RWPE2 (cell line): ENCODE measurements around the gene METTL16.
"Not testable (repeated sequence)": the region's sequence is repeated elsewhere in the genome, so short reads cannot be mapped to it uniquely, and the experiment has no call there.

ENCODE experiments used
- ATAC-seq: fragments of 200-7000 bp; cut with Tn5 transposase; 3 replicates; pipeline ENCODE4 v1.9.1; 2021; ENCODE audit warnings: low read depth
- DNase-seq: peaks from one replicate; pipeline ENCODE4 v3.0.0-alpha.2; 2020; ENCODE audit warnings: low spot score
- H3K27ac ChIP-seq: fragments of 450-650 bp; 2 replicates; pipeline ENCODE4 v1.5.1; 2017; ENCODE audit warnings: mild to moderate bottlenecking; ENCODE audit not compliant: poor library complexity, severe bottlenecking
- H3K27me3 ChIP-seq: fragments of 250-450 bp; sonication (Bioruptor Pico); 2 replicates; pipeline ENCODE4 v1.5.1; 2021; ENCODE audit warnings: mild to moderate bottlenecking, moderate library complexity; ENCODE audit not compliant: insufficient read depth, poor library complexity, severe bottlenecking
- H3K36me3 ChIP-seq: fragments of 250-450 bp; sonication (Bioruptor Pico); 2 replicates; pipeline ENCODE4 v1.5.1; 2020; ENCODE audit warnings: low read depth, mild to moderate bottlenecking, moderate library complexity
- H3K4me1 ChIP-seq: fragments of 250-450 bp; sonication (Bioruptor Pico); 2 replicates; pipeline ENCODE4 v1.5.1; 2021; ENCODE audit warnings: mild to moderate bottlenecking, moderate library complexity; ENCODE audit not compliant: insufficient read depth, poor library complexity, severe bottlenecking
- H3K4me3 ChIP-seq: fragments of 250-450 bp; sonication (Bioruptor Pico); 2 replicates; pipeline ENCODE4 v1.5.1; 2021; ENCODE audit warnings: mild to moderate bottlenecking, moderate library complexity; ENCODE audit not compliant: severe bottlenecking
- H3K9me3 ChIP-seq: fragments of 250-450 bp; sonication (Bioruptor Pico); 2 replicates; pipeline ENCODE4 v1.5.1; 2021; ENCODE audit warnings: mild to moderate bottlenecking, moderate library complexity; ENCODE audit not compliant: severe bottlenecking
- TF ChIP-seq, protein P1 (sequence below): fragments of 450-650 bp; IDR thresholded peaks from one replicate; pipeline ENCODE4 v1.5.1; 2017; ENCODE audit warnings: mild to moderate bottlenecking, moderate library complexity; ENCODE audit not compliant: poor library complexity, severe bottlenecking

Gene METTL16

DNA sequence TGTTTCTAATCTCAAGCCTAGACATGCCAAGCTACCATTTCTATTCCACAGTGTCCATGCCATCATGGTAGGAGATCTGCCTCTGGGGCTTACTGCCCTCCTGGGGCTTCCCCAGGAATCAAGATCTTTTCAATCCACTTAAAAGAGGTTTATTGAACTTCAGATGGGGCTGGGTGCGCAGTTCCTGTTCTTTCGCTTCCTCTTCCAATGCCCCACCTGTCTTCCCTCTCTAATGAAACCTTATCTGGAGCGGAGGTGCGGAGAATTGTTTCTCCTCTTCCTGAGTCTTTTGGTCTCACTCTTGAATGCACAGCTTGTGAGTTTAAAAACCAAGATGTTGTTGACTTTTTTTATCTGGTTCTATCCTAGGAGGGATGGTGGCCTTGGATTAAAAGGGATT lies 30.4 kb upstream of the METTL16 start:
- Histone ChIP-seq H3K4me1 (no peaks in the 10 kb centered on the region), H3K4me3 (no peak overlapping the region), H3K27me3 (no peaks in the 10 kb centered on the region), H3K9me3 (no peaks in the 10 kb centered on the region), H3K36me3 (no peaks in the 10 kb centered on the region), H3K27ac (no peak overlapping the region)
- no peak for ATAC-seq
- TF ChIP-seq, protein P1, sequence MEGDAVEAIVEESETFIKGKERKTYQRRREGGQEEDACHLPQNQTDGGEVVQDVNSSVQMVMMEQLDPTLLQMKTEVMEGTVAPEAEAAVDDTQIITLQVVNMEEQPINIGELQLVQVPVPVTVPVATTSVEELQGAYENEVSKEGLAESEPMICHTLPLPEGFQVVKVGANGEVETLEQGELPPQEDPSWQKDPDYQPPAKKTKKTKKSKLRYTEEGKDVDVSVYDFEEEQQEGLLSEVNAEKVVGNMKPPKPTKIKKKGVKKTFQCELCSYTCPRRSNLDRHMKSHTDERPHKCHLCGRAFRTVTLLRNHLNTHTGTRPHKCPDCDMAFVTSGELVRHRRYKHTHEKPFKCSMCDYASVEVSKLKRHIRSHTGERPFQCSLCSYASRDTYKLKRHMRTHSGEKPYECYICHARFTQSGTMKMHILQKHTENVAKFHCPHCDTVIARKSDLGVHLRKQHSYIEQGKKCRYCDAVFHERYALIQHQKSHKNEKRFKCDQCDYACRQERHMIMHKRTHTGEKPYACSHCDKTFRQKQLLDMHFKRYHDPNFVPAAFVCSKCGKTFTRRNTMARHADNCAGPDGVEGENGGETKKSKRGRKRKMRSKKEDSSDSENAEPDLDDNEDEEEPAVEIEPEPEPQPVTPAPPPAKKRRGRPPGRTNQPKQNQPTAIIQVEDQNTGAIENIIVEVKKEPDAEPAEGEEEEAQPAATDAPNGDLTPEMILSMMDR = no peak
- no peak for DNase-seq

DNA sequence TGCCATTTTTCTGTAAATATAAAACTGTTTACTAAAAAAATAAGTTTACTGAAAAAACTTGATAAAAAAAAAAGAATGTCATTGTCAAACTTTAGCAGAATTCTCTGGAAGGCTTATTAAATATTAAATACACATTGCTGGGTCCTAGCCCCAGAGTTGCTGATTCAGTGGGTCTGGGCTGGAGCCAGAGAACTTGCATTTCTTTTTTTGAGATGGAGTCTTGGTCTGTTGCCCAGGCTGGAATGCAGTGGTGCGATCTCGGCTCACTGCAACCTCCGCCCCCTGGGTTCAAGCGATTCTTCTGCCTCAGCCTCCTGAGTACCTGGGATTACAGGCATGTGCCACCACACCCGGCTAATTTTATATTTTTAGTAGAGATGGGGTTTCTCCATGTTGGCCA lies 25.9 kb upstream of the METTL16 start:
- not testable (repeated sequence) for DNase-seq, H3K4me1 ChIP-seq, H3K27me3 ChIP-seq, H3K9me3 ChIP-seq, H3K4me3 ChIP-seq, ATAC-seq, H3K27ac ChIP-seq, H3K36me3 ChIP-seq

DNA sequence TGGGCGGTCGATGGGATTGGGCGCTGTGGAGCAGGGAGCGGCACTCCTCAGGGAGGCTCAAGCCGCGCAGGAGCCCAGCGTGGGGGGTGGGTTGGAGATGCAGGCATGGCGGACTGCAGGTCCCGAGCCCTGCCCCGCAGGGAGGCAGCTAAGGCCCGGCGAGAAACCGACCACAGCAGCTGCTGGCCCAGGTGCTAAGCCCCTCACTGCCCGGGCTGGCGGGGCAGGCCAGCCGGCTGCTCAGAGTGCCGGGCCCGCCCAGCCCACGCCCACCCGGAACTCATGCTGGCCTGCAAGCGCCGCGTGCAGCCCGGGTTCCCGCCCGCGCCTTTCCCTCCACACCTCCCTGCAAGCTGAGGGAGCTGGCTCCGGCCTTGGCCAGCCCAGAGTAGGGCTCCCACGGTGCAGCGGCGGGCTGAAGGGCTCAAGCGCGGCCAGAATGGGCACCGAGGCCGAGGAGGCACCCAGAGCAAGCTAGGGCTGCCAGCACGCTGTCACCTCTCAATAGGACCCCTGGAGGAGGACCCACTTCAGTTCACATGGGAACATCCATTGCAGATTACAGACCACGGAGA lies 20.5 kb upstream of the METTL16 start:
- no peaks in the 10 kb centered on the region for H3K27me3 ChIP-seq
- no peak for DNase-seq
- TF ChIP-seq, protein P1 = no peak
- H3K27ac ChIP-seq = no peak overlapping the region
- H3K4me1 ChIP-seq = no peaks in the 10 kb centered on the region
- H3K9me3 ChIP-seq = no peaks in the 10 kb centered on the region
- H3K36me3 ChIP-seq = no peaks in the 10 kb centered on the region
- ATAC-seq = no peak
- no peak overlapping the region for H3K4me3 ChIP-seq

DNA sequence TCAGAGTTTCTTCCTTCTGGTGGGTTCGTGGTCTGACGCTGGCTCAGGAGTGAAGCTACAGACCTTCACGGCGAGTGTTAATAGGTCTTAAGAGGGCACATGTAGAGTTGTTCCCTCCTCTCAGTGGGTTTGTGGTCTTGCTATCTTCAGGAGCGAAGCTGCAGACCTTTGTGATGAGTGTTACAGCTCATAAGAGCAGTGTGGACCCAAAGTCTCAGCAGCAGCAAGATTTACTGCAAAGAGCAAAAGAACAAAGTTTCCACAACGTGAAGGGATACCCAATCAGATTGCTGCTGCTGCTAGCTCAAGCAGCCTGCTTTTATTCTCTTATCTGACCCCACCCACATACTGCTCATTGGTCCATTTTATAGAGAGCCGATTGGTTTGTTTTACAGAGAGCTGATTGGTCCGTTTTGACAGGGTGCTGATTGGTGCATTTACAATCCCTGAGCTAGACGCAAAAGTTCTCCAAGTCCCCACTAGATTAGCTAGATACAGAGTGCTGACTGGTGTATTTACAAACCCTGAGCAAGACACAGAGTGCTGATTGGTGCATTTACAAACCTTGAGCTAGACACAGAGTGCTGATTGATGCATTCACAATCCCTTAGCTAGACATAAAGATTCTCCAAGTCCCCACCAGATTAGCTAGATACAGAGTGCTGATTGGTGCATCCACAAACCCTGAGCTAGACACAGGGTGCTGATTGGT lies 19.7 kb upstream of the METTL16 start:
- H3K4me1 ChIP-seq, H3K9me3 ChIP-seq, ATAC-seq, H3K27me3 ChIP-seq, H3K4me3 ChIP-seq, H3K27ac ChIP-seq, DNase-seq, H3K36me3 ChIP-seq: not testable (repeated sequence)

DNA sequence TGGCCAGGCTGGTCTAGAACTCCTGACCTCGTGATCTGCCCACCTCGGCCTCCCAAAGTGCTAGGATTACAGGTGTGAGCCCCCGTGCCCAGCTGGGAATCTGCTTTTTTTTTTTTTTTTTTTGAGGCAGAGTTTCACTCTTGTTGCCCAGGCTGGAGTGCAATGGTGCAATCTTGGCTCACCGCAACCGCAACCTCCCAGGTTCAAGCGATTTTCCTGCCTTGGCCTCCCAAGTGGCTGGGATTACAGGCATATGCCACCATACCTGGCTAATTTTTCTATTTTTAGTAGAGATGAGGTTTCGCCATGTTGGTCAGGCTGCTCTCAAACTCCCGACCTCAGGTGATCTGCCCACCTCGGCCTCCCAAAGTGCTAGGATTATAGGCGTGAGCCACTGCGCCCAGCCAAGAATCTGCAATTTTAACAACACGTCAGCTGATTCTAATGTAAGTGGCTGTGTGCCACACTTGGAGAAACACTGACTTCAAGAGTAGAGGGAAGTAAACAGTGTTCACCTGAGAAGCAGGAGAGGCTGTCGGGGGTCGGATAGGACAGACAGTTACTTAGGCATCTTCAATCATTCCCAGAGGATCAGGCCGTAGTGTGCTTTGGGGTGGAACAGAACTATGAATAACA lies 10.2 kb upstream of the METTL16 start:
- ATAC-seq, H3K4me3 ChIP-seq, H3K9me3 ChIP-seq, H3K27ac ChIP-seq, DNase-seq, H3K4me1 ChIP-seq, H3K36me3 ChIP-seq, H3K27me3 ChIP-seq: not testable (repeated sequence)

DNA sequence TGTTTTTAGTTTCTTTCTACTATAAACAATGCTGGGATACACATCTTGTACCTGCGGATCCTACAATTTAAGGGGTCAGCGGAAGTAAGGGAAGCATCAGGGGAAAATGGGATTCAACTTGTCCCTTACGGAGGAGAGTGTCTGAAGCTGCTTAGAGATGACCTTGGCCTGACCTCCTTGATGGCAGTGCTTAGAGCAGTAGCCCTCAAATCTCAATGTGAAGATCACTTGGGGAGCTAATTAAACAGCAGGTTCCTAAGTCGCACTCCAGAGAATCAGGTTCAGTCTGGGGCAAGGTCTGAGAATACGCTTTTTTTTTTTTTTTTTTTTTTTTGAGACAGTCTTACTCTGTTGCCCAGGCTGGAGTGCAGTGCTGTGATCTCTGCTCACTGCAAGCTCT lies 9.6 kb upstream of the METTL16 start:
- H3K4me1 ChIP-seq = no peaks in the 10 kb centered on the region
- no peaks in the 10 kb centered on the region for H3K27me3 ChIP-seq
- ATAC-seq = no peak
- H3K4me3 ChIP-seq = no peak overlapping the region
- no peaks in the 10 kb centered on the region for H3K36me3 ChIP-seq
- no peak overlapping the region for H3K27ac ChIP-seq
- TF ChIP-seq, protein P1 = no peak
- no peaks in the 10 kb centered on the region for H3K9me3 ChIP-seq
- DNase-seq = no peak
